Osteoblast (primary cell): Measurements from ENCODE around the gene RBM38. TPM values are rescaled to one million over a fixed set of nuclear protein-coding genes. Genes with fewer than 3 reads are reported as not detected.

ENCODE experiments used
- DNase-seq: peaks from one replicate; pipeline ENCODE4 v3.0.0; 2011; ENCODE audit warnings: low spot score, mixed read lengths; ENCODE audit not compliant: insufficient read length; ENCODE audit errors: missing footprints
- H2AFZ ChIP-seq: 2 replicates; pipeline ENCODE4 v1.6.0; 2011; ENCODE audit warnings: mild to moderate bottlenecking, low read length
- H3K27ac ChIP-seq: 2 replicates; pipeline ENCODE4 v1.5.1; 2011; ENCODE audit warnings: mild to moderate bottlenecking, low read depth, low read length, moderate library complexity
- H3K27me3 ChIP-seq: 2 replicates; pipeline ENCODE4 v1.6.0; 2012; ENCODE audit warnings: mild to moderate bottlenecking, control low read depth, inconsistent platforms, low read length, moderate library complexity; ENCODE audit not compliant: insufficient read depth
- H3K36me3 ChIP-seq: 2 replicates; pipeline ENCODE4 v1.5.1; 2011; ENCODE audit warnings: mild to moderate bottlenecking, low read length, control low read depth, moderate library complexity; ENCODE audit not compliant: insufficient read depth
- H3K4me1 ChIP-seq: 2 replicates; pipeline ENCODE4 v1.5.1; 2011; ENCODE audit warnings: mild to moderate bottlenecking, low read length, control low read depth, moderate library complexity; ENCODE audit not compliant: insufficient read depth
- H3K4me2 ChIP-seq: 2 replicates; pipeline ENCODE4 v1.6.0; 2011; ENCODE audit warnings: mild to moderate bottlenecking, low read length; ENCODE audit not compliant: insufficient read depth
- H3K4me3 ChIP-seq: fragments of 200-600 bp; sonication (generic); 3 replicates; pipeline ENCODE4 v1.5.1; 2012; ENCODE audit warnings: mild to moderate bottlenecking, low read length, inconsistent platforms; ENCODE audit not compliant: insufficient read depth
- H3K79me2 ChIP-seq: 2 replicates; pipeline ENCODE4 v1.6.0; 2012; ENCODE audit warnings: mild to moderate bottlenecking, low read length, control low read depth, inconsistent platforms; ENCODE audit not compliant: insufficient read depth
- H3K9me3 ChIP-seq: 2 replicates; pipeline ENCODE4 v1.5.1; 2011; ENCODE audit warnings: low read depth, low read length, control low read depth
- H4K20me1 ChIP-seq: 2 replicates; pipeline ENCODE4 v1.6.0; 2012; ENCODE audit warnings: mild to moderate bottlenecking, low read length, control low read depth; ENCODE audit not compliant: insufficient read depth
- CTCF ChIP-seq: IDR thresholded peaks from 2 replicates; pipeline ENCODE4 v1.5.1; 2011; ENCODE audit warnings: mild to moderate bottlenecking, low read depth, low read length, moderate library complexity; ENCODE audit errors: extremely low read depth
- total RNA-seq: library from RNA; depleted of rRNA; stranded (reverse); fragments of >200 nt; gene quantifications from 2 replicates; pipeline ENCODE4 v1.2.3, GENCODE V29; 2012

RBM38 gene
- total RNA-seq, 1 donor, result 2.9 TPM

GRCh38 chr20:57435498-57436222 lies 44.5 kb downstream of the RBM38 start:
- H3K4me1 ChIP-seq, result no peaks in the 10 kb centered on the region
- H3K79me2 ChIP-seq, result no peaks in the 10 kb centered on the region

GRCh38 chr20:57436223-57436545 lies 45.0 kb downstream of the RBM38 start:
- Histone ChIP-seq H3K9me3 (no peaks in the 10 kb centered on the region), H3K4me2 (no peak overlapping the region), H3K4me3 (no peak overlapping the region), H3K36me3 (no peaks in the 10 kb centered on the region), H4K20me1 (no peaks in the 10 kb centered on the region), H2AFZ (no peak overlapping the region), H3K79me2 (no peaks in the 10 kb centered on the region), H3K4me1 (no peaks in the 10 kb centered on the region), H3K27ac (no peak overlapping the region), H3K27me3 (peaks cover 15% of the 10 kb centered on the region)
- no peak for TF ChIP-seq CTCF
- DNase-seq, result no peak

More at GRCh38 chr20:57435498-57436222, 44.5 kb downstream of the RBM38 start:
- peak; percentile 85 for DNase-seq
- no peaks in the 10 kb centered on the region for H3K36me3 ChIP-seq
- no peaks in the 10 kb centered on the region for H3K9me3 ChIP-seq
- H3K4me3 ChIP-seq, result no peak overlapping the region
- H3K4me2 ChIP-seq, result no peak overlapping the region
- H4K20me1 ChIP-seq, result no peaks in the 10 kb centered on the region
- no peak overlapping the region for H3K27ac ChIP-seq
- H3K27me3 ChIP-seq, result peaks cover 15% of the 10 kb centered on the region
- H2AFZ ChIP-seq, result no peak overlapping the region
- TF ChIP-seq CTCF, result no peak

- TF ChIP-seq CTCF, result no peak
- DNase-seq, result no peak
- no peak overlapping the region for H3K4me2 ChIP-seq
- no peaks in the 10 kb centered on the region for H3K79me2 ChIP-seq
- no peaks in the 10 kb centered on the region for H3K9me3 ChIP-seq
- no peak overlapping the region for H2AFZ ChIP-seq
- no peaks in the 10 kb centered on the region for H4K20me1 ChIP-seq
- H3K27me3 ChIP-seq, result peaks cover 15% of the 10 kb centered on the region
- no peak overlapping the region for H3K27ac ChIP-seq
- no peak overlapping the region for H3K4me3 ChIP-seq
- H3K36me3 ChIP-seq, result no peaks in the 10 kb centered on the region
- no peaks in the 10 kb centered on the region for H3K4me1 ChIP-seq
Measured at GRCh38 chr20:57437267-57437666, 46.1 kb downstream of the RBM38 start.

GRCh38 chr20:57437672-57438330 lies 46.6 kb downstream of the RBM38 start:
- no peak overlapping the region for H3K4me3 ChIP-seq
- H3K4me1 ChIP-seq, result no peaks in the 10 kb centered on the region
- no peak for DNase-seq
- H3K27ac ChIP-seq, result no peak overlapping the region
- peaks cover 15% of the 10 kb centered on the region for H3K27me3 ChIP-seq
- H2AFZ ChIP-seq, result no peak overlapping the region
- H4K20me1 ChIP-seq, result no peaks in the 10 kb centered on the region
- H3K79me2 ChIP-seq, result no peaks in the 10 kb centered on the region
- no peak for TF ChIP-seq CTCF
- no peak overlapping the region for H3K4me2 ChIP-seq
- H3K9me3 ChIP-seq, result no peaks in the 10 kb centered on the region
- H3K36me3 ChIP-seq, result no peaks in the 10 kb centered on the region
